GM12878 (cell line): ENCODE results near the gene DNAJC6. TPM values are rescaled to one million over a fixed set of nuclear protein-coding genes. Genes with fewer than 3 reads are reported as not detected.

Experiments
- ATAC-seq: fragments of 200-7000 bp; cut with Tn5 transposase; 3 replicates; pipeline ENCODE4 v1.9.1; 2020; ENCODE audit warnings: mild to moderate bottlenecking, moderate library complexity
- BruUV-seq: library from RNA; stranded (reverse); fragments of 400-500 nt; replicated peaks from 2 replicates; lab custom pipeline; 2021; lab: Mats Ljungman, UMichigan
- CTCF ChIA-PET: fragments of 300-600 bp; sonication (Branson Sonifier 250); formaldehyde crosslinking; extraction: SDS; loops from one replicate; lab custom pipeline; 2021; ENCODE audit warnings: inconsistent platforms; lab: Yijun Ruan, JAX
- POLR2A ChIA-PET: fragments of 350-600 bp; formaldehyde crosslinking; extraction: SDS; loops from one replicate; lab custom pipeline; 2021; ENCODE audit warnings: inconsistent platforms; lab: Charles Lee
- RAD21 ChIA-PET: fragments of 300-600 bp; sonication (Branson Sonifier 250); formaldehyde crosslinking; loops from one replicate; lab custom pipeline; 2023; ENCODE audit warnings: antibody characterized with exemption; ENCODE audit not compliant: unreplicated experiment; lab: Charles Lee
- SMC1A ChIA-PET: fragments of 300-600 bp; sonication (Branson Sonifier 250); formaldehyde crosslinking; loops from one replicate; lab custom pipeline; 2023; ENCODE audit not compliant: unreplicated experiment, uncharacterized antibody; lab: Charles Lee
- DNase-seq: peaks from one replicate; pipeline ENCODE4 v3.0.0-alpha.2; 2011; ENCODE audit warnings: low read depth, low spot score
- FAIRE-seq: peaks from 3 replicates; lab custom pipeline; 2011; peaks lifted over from hg19 to GRCh38; lab: Jason Lieb, UNC
- H2AFZ ChIP-seq: 2 replicates; pipeline ENCODE4 v1.6.0; 2011; ENCODE audit warnings: low read depth, low read length, control low read depth; ENCODE audit not compliant: control insufficient read depth
- H3K27ac ChIP-seq: 2 replicates; pipeline ENCODE4 v1.5.1; 2011; ENCODE audit warnings: control low read depth; ENCODE audit not compliant: control insufficient read depth, insufficient read depth
- H3K27me3 ChIP-seq, 2 experiments: replicated peaks in 1 of 2; 2 replicates each; pipeline versions ENCODE4 v1.6.0 to v1.6.1; 2011; ENCODE audit warnings: low read length in 1 of 2; ENCODE audit not compliant: control insufficient read depth in 2 of 2, insufficient read depth in 2 of 2
- H3K36me3 ChIP-seq, 2 experiments: 2 replicates each; pipeline ENCODE4 v1.5.1; 2011; ENCODE audit warnings: low read length in 1 of 2; ENCODE audit not compliant: control insufficient read depth in 2 of 2, insufficient read depth in 2 of 2
- H3K4me1 ChIP-seq: 2 replicates; pipeline ENCODE4 v1.6.1; 2011; ENCODE audit warnings: mild to moderate bottlenecking, low read length, moderate library complexity, mixed read lengths; ENCODE audit not compliant: control insufficient read depth, insufficient read depth
- H3K4me2 ChIP-seq: 2 replicates; pipeline ENCODE4 v1.6.0; 2011; ENCODE audit warnings: control low read depth; ENCODE audit not compliant: control insufficient read depth, insufficient read depth
- H3K4me3 ChIP-seq: fragments of 200-600 bp; sonication (generic); 2 replicates; pipeline ENCODE4 v1.5.1; 2016
- H3K79me2 ChIP-seq: 2 replicates; pipeline ENCODE4 v1.6.0; 2011; ENCODE audit warnings: low read length; ENCODE audit not compliant: control insufficient read depth, insufficient read depth
- H3K9ac ChIP-seq: 2 replicates; pipeline ENCODE4 v1.8.0; 2011; ENCODE audit warnings: low read length, control low read depth, mixed read lengths; ENCODE audit not compliant: control insufficient read depth, insufficient read depth
- H3K9me3 ChIP-seq: replicated peaks from 3 replicates; pipeline ENCODE4 v1.5.1; 2011; ENCODE audit warnings: mild to moderate bottlenecking, low read length; ENCODE audit not compliant: control insufficient read depth, insufficient read depth
- H4K20me1 ChIP-seq: 2 replicates; pipeline ENCODE4 v1.6.0; 2011; ENCODE audit not compliant: control insufficient read depth, insufficient read depth
- CTCF ChIP-seq, 3 experiments: IDR thresholded peaks in 2 of 3; conservative IDR thresholded peaks in 1 of 3; 2 replicates each; pipeline ENCODE4 v1.5.1; 2011; ENCODE audit warnings: low read depth in 3 of 3, low read length in 3 of 3, mild to moderate bottlenecking in 3 of 3, control low read depth in 2 of 3, moderate library complexity in 2 of 3, inconsistent platforms in 1 of 3, mixed read lengths in 1 of 3; ENCODE audit not compliant: control insufficient read depth in 2 of 3, insufficient read depth in 1 of 3; ENCODE audit errors: extremely low read depth in 1 of 3
- FOS ChIP-seq: IDR thresholded peaks from 3 replicates; pipeline ENCODE4 v1.6.1; 2011; ENCODE audit warnings: borderline replicate concordance; ENCODE audit not compliant: insufficient read length; ENCODE audit errors: extremely low read depth
- GABPA ChIP-seq: IDR thresholded peaks from 2 replicates; pipeline ENCODE4 v1.6.1; 2014; ENCODE audit warnings: antibody characterized with exemption, low read depth, mild to moderate bottlenecking, inconsistent platforms
- HDAC6 ChIP-seq: fragments of 200-600 bp; sonication (generic); IDR thresholded peaks from one replicate; pipeline ENCODE4 v1.8.0; 2017; ENCODE audit warnings: antibody characterized with exemption; ENCODE audit not compliant: unreplicated experiment
- HDGF ChIP-seq: fragments of 450-650 bp; IDR thresholded peaks from 2 replicates; pipeline ENCODE4 v1.6.1; 2016; ENCODE audit warnings: antibody characterized with exemption
- PAX8 ChIP-seq: fragments of 450-650 bp; IDR thresholded peaks from 2 replicates; pipeline ENCODE4 v1.6.1; 2017; ENCODE audit warnings: mild to moderate bottlenecking, moderate library complexity
- RAD21 ChIP-seq: IDR thresholded peaks from 2 replicates; pipeline ENCODE4 v1.6.1; 2011; ENCODE audit warnings: mild to moderate bottlenecking, low read depth, low read length, moderate library complexity; ENCODE audit not compliant: insufficient read depth
- SIX5 ChIP-seq: IDR thresholded peaks from 2 replicates; pipeline ENCODE4 v1.6.1; 2011; ENCODE audit warnings: mild to moderate bottlenecking, low read depth, low read length, moderate library complexity; ENCODE audit not compliant: severe bottlenecking
- SMC3 ChIP-seq: IDR thresholded peaks from 2 replicates; pipeline ENCODE4 v1.6.1; 2011; ENCODE audit warnings: low read length, improper control_type of control experiment, borderline replicate concordance
- SP1 ChIP-seq: IDR thresholded peaks from one replicate; pipeline ENCODE4 v1.6.1; 2011; ENCODE audit warnings: low read depth, low read length
- SPI1 ChIP-seq: IDR thresholded peaks from 2 replicates; pipeline ENCODE4 v1.6.1; 2011; ENCODE audit warnings: low read depth, mild to moderate bottlenecking, low read length, moderate library complexity, borderline replicate concordance; ENCODE audit not compliant: insufficient read depth
- WGBS: methylation state at CpG from one replicate; pipeline ENCODE4 v1.1.6; 2016; ENCODE audit warnings: low lambda C conversion rate; ENCODE audit not compliant: insufficient replicate concordance, insufficient coverage; ENCODE audit errors: missing lambda C conversion rate; 5-methylcytosine and 5-hydroxymethylcytosine counted together
- in situ Hi-C: fragments of 300-500 bp; cut with MboI; formaldehyde crosslinking; loops from 9 replicates; pipeline ENCODE4 v1.14.3; 2018; ENCODE audit warnings: mixed read lengths
- intact Hi-C: fragments of 100-400 bp; cut with micrococcal nuclease; formaldehyde crosslinking; loops from one replicate; pipeline ENCODE4 v1.14.2; 2022; ENCODE audit not compliant: unreplicated experiment
- polyA plus RNA-seq, 11 experiments: library from polyadenylated mRNA; depleted of rRNA in 4 of 11; unstranded in 6 of 11; stranded (reverse) in 5 of 11; fragments of >200 nt; fragmentation: Nextera tagmentation in 4 of 11; fragmentation: Illumina TruSeq in 1 of 11; extraction: Ambion mirVana in 4 of 11; extraction: Trizol in 1 of 11; gene quantifications; 1 replicate in 1 of 11; 2 replicates in 10 of 11; pipeline versions ENCODE4 v1.2.1 to v1.2.3, GENCODE V29; 2011 to 2016; ENCODE audit warnings: inconsistent platforms in 2 of 11, missing spikeins in 2 of 11, low read depth in 1 of 11
- small RNA-seq: library from RNA; depleted of rRNA; stranded (forward); fragments of <200 nt; gene quantifications from one replicate; pipeline ENCODE3, GENCODE V24; 2014
- total RNA-seq, 4 experiments: library from RNA; depleted of rRNA in 3 of 4; stranded (reverse); fragments of >200 nt in 3 of 4; fragmentation: Illumina TruSeq in 1 of 4; extraction: Trizol in 1 of 4; gene quantifications; 2 replicates each; pipeline versions ENCODE4 v1.2.1 to v1.2.3, GENCODE V29; 2013 to 2021

DNAJC6 gene
- total and polyA plus RNA-seq, 10 of the 15 experiments (the other 5 are each of a cell fraction or from before 2014, with no cell fraction given): 0.08 to 4.3 (median 2.7) TPM

GRCh38 chr1:65459397-65459768 lies 150.0 kb downstream of the DNAJC6 start:
- Histone ChIP-seq H4K20me1 (no peaks in the 10 kb centered on the region), H3K36me3 (no peaks in the 10 kb centered on the region), H3K27me3 (no peaks in the 10 kb centered on the region), H3K4me2 (no peak overlapping the region), H3K9ac (no peak overlapping the region), H2AFZ (peak overlapping the region; percentile 26; the same call in 1 of the 2 replicates), H3K4me1 (no peaks in the 10 kb centered on the region), H3K9me3 (no peaks in the 10 kb centered on the region), H3K79me2 (no peaks in the 10 kb centered on the region), H3K27ac (no peak overlapping the region), H3K4me3 (no peak overlapping the region)
- CTCF ChIA-PET: interaction anchor here (0.7 to 2.9 kb wide), 29 partner anchors 9 to 399 kb away, joined by 3 to 28 read pairs (median 4); partner anchors contain the start of genes LEPR and LEPROT
- ATAC-seq (peak; percentile 75), FAIRE-seq (no peak), DNase-seq (peak; percentile 4)
- intact Hi-C loops: loop anchor here (5.0 kb wide), 1 partner anchor 222 kb away; no protein-coding TSS in a partner anchor
- no TSS peak for BruUV-seq
- TF ChIP-seq FOS (no peak), HDGF (no peak), PAX8 (no peak), SMC3 (peak; percentile 54; the same call in 1 of the 2 replicates), GABPA (no peak), HDAC6 (no peak), CTCF (IDR thresholded peaks at IDR 0.05 in 2 of 3, conservative IDR thresholded peaks at IDR 0.05 in 1 of 3; ENCODE audit: control insufficient read depth in 2 of 3, extremely low read depth in 1 of 3, insufficient read depth in 1 of 3, low read depth in 3 of 3, low read length in 3 of 3) (peak; percentile 53 to 66 (median 57); a peak in 5 of 6 replicates), SPI1 (peak; percentile 62; the same call in 1 of the 2 replicates), RAD21 (peak; percentile 54), SIX5 (no peak), SP1 (no peak)
- SMC1A ChIA-PET: interaction anchor here (0.6 to 1.9 kb wide), 20 partner anchors 9 to 245 kb away, joined by 3 to 19 read pairs (median 4); no protein-coding TSS in a partner anchor
- 50% methylated on average over 1 of the region's 1 CpG for WGBS
- POLR2A ChIA-PET: no interaction called here
- RAD21 ChIA-PET: interaction anchor here (0.7 to 2.3 kb wide), 11 partner anchors 28 to 395 kb away, joined by 3 to 10 read pairs (median 5); partner anchors contain the start of genes LEPR and LEPROT
- in situ Hi-C loops: no loop called here

Small RNA genes within 50 kb of the gene (small RNA-seq; reads per million reads assigned to genes)
- gene COX6CP13: not detected
- not detected for gene RNU2-15P

Other genes starting within 250 kb of the DNAJC6 start
- 42.0 and 49.9 TPM in 2 replicates for gene AK4, start 161.3 kb upstream of the DNAJC6 start, total RNA-seq (2014; rRNA removed)
- 28.6 and 31.0 TPM in 2 replicates for gene AK4, start 161.3 kb upstream of the DNAJC6 start, total RNA-seq (2014; rRNA removed; fragmentation: Illumina TruSeq; extraction: Trizol)
- 61.2 and 63.7 TPM in 2 replicates for gene AK4, start 161.3 kb upstream of the DNAJC6 start, total RNA-seq (2021)
- 161 and 172 TPM in 2 replicates for gene AK4, start 161.3 kb upstream of the DNAJC6 start, polyA plus RNA-seq (2011; rRNA removed)
- gene AK4, start 161.3 kb upstream of the DNAJC6 start, polyA plus RNA-seq (2014; fragmentation: Illumina TruSeq; extraction: Trizol): 51.5 and 64.0 TPM in 2 replicates
- 10 to 100 TPM; 23.9 to 26.9 TPM for gene AK4, start 161.3 kb upstream of the DNAJC6 start, polyA plus RNA-seq (2014; fragmentation: Nextera tagmentation; extraction: Ambion mirVana)
- gene AK4, start 161.3 kb upstream of the DNAJC6 start, polyA plus RNA-seq (2014; rRNA removed): 38.3 and 46.5 TPM in 2 replicates
- gene AK4, start 161.3 kb upstream of the DNAJC6 start, polyA plus RNA-seq (2016; fragmentation: Nextera tagmentation; extraction: Ambion mirVana): 10 to 100 TPM; 68.6 to 76.5 TPM
- gene LEPR, start 111.1 kb downstream of the DNAJC6 start, total RNA-seq (2014; rRNA removed): 1.2 and 1.7 TPM in 2 replicates
- 1.6 TPM in 2 replicates for gene LEPR, start 111.1 kb downstream of the DNAJC6 start, total RNA-seq (2014; rRNA removed; fragmentation: Illumina TruSeq; extraction: Trizol)
- 1.2 TPM in 2 replicates for gene LEPR, start 111.1 kb downstream of the DNAJC6 start, total RNA-seq (2021)
- gene LEPR, start 111.1 kb downstream of the DNAJC6 start, polyA plus RNA-seq (2011; rRNA removed): 3.7 and 7.0 TPM in 2 replicates
- 1.1 and 3.4 TPM in 2 replicates for gene LEPR, start 111.1 kb downstream of the DNAJC6 start, polyA plus RNA-seq (2014; fragmentation: Illumina TruSeq; extraction: Trizol)
- under 1 TPM; 0.63 to 0.64 TPM for gene LEPR, start 111.1 kb downstream of the DNAJC6 start, polyA plus RNA-seq (2014; fragmentation: Nextera tagmentation; extraction: Ambion mirVana)
- 0.49 and 0.62 TPM in 2 replicates for gene LEPR, start 111.1 kb downstream of the DNAJC6 start, polyA plus RNA-seq (2014; rRNA removed)
- gene LEPR, start 111.1 kb downstream of the DNAJC6 start, polyA plus RNA-seq (2016; fragmentation: Nextera tagmentation; extraction: Ambion mirVana): 1 to 10 TPM; 1.3 to 1.6 TPM
- 16.2 and 20.2 TPM in 2 replicates for gene LEPROT, start 111.1 kb downstream of the DNAJC6 start, total RNA-seq (2014; rRNA removed)
- gene LEPROT, start 111.1 kb downstream of the DNAJC6 start, total RNA-seq (2014; rRNA removed; fragmentation: Illumina TruSeq; extraction: Trizol): 16.6 and 17.3 TPM in 2 replicates
- gene LEPROT, start 111.1 kb downstream of the DNAJC6 start, total RNA-seq (2021): 14.9 and 16.4 TPM in 2 replicates
- gene LEPROT, start 111.1 kb downstream of the DNAJC6 start, polyA plus RNA-seq (2011; rRNA removed): 38.1 and 50.8 TPM in 2 replicates
- gene LEPROT, start 111.1 kb downstream of the DNAJC6 start, polyA plus RNA-seq (2014; fragmentation: Illumina TruSeq; extraction: Trizol): 17.5 and 20.1 TPM in 2 replicates
- gene LEPROT, start 111.1 kb downstream of the DNAJC6 start, polyA plus RNA-seq (2014; fragmentation: Nextera tagmentation; extraction: Ambion mirVana): 10 to 100 TPM; 15.1 to 15.6 TPM
- 13.6 and 18.8 TPM in 2 replicates for gene LEPROT, start 111.1 kb downstream of the DNAJC6 start, polyA plus RNA-seq (2014; rRNA removed)
- gene LEPROT, start 111.1 kb downstream of the DNAJC6 start, polyA plus RNA-seq (2016; fragmentation: Nextera tagmentation; extraction: Ambion mirVana): 10 to 100 TPM; 22.8 to 26.9 TPM